Esophagus squamous epithelium (tissue), 4 donors: ENCODE data around the gene GSG1L.

Experiments used
- POLR2A ChIP-seq, 4 donors: fragments of 450-650 bp; IDR thresholded peaks; one replicate each; pipeline ENCODE4 v1.6.1; 2017; ENCODE audit warnings: antibody characterized with exemption in 4 of 4, mild to moderate bottlenecking in 4 of 4, moderate library complexity in 3 of 4
- TF ChIP-seq, protein P1 (sequence below), 6 experiments: fragments of 450-650 bp in 4 of 6; fragments of 200-600 bp in 2 of 6; sonication (generic) in 2 of 6; IDR thresholded peaks; one replicate each; pipeline ENCODE4 v1.5.1; 2016 to 2019; ENCODE audit warnings: antibody characterized with exemption in 6 of 6, mild to moderate bottlenecking in 4 of 6, moderate library complexity in 4 of 6

DNA sequence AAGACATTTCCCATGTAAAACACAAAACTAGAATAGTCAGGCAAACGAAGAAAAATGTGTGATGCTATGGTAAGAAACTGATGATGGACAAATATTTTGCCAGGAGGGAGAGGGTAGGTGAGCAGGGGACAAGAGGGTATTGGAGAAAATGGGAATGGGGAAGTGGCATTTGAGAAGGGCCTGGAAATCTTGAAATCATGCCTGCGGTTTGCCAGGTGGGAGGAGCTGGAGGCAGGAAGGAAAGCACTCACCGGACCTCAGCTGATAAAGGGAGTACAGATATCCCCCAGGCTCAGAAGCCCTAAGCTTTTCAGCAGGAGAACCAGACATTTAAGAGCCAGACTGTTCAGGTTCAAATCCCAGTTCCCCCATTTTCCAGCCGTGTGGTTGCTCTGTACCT, 103.6 kb downstream of the GSG1L start:
- TF ChIP-seq, protein P1, sequence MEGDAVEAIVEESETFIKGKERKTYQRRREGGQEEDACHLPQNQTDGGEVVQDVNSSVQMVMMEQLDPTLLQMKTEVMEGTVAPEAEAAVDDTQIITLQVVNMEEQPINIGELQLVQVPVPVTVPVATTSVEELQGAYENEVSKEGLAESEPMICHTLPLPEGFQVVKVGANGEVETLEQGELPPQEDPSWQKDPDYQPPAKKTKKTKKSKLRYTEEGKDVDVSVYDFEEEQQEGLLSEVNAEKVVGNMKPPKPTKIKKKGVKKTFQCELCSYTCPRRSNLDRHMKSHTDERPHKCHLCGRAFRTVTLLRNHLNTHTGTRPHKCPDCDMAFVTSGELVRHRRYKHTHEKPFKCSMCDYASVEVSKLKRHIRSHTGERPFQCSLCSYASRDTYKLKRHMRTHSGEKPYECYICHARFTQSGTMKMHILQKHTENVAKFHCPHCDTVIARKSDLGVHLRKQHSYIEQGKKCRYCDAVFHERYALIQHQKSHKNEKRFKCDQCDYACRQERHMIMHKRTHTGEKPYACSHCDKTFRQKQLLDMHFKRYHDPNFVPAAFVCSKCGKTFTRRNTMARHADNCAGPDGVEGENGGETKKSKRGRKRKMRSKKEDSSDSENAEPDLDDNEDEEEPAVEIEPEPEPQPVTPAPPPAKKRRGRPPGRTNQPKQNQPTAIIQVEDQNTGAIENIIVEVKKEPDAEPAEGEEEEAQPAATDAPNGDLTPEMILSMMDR (IDR thresholded peaks at IDR 0.05), result no peak
- no peak for TF ChIP-seq POLR2A (IDR thresholded peaks at IDR 0.05)
